Measurements from ENCODE around the gene SAMD7. TPM values are rescaled to one million over a fixed set of nuclear protein-coding genes. Genes with fewer than 3 reads are reported as not detected.

Gene SAMD7
- total and polyA plus RNA-seq, 2 of the 13 experiments (the other 11 are each of a cell fraction or from before 2014, with no cell fraction given): not detected

DNA sequence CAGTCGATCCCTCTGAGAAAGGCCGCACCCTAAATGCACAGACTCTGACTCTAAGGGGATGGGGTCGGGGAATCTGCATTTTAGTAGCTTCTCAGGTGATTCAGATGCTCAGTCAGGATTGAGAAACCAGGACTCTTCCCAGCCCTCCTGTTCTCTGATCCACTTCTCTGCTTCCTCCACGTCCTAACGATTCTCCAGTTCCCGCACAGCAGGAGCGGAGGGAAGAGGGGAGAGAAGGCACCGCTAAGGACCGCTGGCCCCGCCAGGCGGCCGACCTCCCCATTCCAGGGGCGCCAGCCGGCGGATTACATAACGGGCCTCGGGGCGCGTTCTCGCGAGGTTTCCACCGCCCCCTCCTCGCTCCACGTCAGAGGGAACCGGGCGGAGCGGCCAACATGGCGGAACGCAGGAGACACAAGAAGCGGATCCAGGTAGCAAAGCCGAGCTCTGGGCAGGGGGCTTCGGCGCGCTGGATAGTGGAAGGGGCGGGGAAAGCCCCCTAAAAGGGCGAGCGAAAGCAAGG is 55.1 kb downstream of the SAMD7 start, which contains the start of gene SEC62 (continued):
- TF ChIP-seq SOX6 (IDR thresholded peaks at IDR 0.05): no peak
- peak; percentile 60 for TF ChIP-seq SOX6 (CRISPR knock-in tag; IDR thresholded peaks at IDR 0.05)
- TF ChIP-seq NR3C1 (CRISPR knock-in tag; IDR thresholded peaks at IDR 0.05): no peak
- TF ChIP-seq, protein P1, sequence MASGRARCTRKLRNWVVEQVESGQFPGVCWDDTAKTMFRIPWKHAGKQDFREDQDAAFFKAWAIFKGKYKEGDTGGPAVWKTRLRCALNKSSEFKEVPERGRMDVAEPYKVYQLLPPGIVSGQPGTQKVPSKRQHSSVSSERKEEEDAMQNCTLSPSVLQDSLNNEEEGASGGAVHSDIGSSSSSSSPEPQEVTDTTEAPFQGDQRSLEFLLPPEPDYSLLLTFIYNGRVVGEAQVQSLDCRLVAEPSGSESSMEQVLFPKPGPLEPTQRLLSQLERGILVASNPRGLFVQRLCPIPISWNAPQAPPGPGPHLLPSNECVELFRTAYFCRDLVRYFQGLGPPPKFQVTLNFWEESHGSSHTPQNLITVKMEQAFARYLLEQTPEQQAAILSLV (CRISPR knock-in tag; IDR thresholded peaks at IDR 0.05; ENCODE audit: borderline replicate concordance): no peak
- TF ChIP-seq, protein P2, sequence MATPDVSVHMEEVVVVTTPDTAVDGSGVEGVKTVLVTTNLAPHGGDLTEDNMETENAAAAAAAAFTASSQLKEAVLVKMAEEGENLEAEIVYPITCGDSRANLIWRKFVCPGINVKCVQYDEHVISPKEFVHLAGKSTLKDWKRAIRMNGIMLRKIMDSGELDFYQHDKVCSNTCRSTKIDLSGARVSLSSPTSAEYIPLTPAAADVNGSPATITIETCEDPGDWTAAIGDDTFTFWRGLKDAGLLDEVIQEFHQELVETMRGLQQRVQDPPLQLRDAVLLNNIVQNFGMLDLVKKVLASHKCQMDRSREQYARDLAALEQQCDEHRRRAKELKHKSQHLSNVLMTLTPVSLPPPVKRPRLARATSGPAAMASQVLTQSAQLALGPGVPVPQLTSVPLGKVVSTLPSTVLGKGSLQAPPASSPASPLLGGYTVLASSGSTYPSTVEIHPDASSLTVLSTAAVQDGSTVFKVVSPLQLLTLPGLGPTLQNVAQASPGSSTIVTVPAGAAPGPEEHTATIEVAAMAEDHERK (CRISPR knock-in tag; IDR thresholded peaks at IDR 0.05; ENCODE audit: low read depth): peak; percentile 47; the same call in 1 of the 2 replicates
- peak; percentile 63 for TF ChIP-seq KLF6 (CRISPR knock-in tag; IDR thresholded peaks at IDR 0.05)
- peak; percentile 32; the same call in 1 of the 2 replicates for TF ChIP-seq ZNF329 (CRISPR knock-in tag; IDR thresholded peaks at IDR 0.05; ENCODE audit: low read depth)
- peak; percentile 72 for TF ChIP-seq ZMYM2 (CRISPR knock-in tag; IDR thresholded peaks at IDR 0.05)
- peak; percentile 51 for TF ChIP-seq SKI (IDR thresholded peaks at IDR 0.05; ENCODE audit: partially characterized antibody)
- 0 out of 2 replicates have a peak, but pooled peaks have one; percentile 63 for TF ChIP-seq ZNF616 (CRISPR knock-in tag; IDR thresholded peaks at IDR 0.05; ENCODE audit: low read depth)
- TF ChIP-seq BORCS8-MEF2B (CRISPR knock-in tag; IDR thresholded peaks at IDR 0.05): peak; percentile 80
- TF ChIP-seq, protein P3, sequence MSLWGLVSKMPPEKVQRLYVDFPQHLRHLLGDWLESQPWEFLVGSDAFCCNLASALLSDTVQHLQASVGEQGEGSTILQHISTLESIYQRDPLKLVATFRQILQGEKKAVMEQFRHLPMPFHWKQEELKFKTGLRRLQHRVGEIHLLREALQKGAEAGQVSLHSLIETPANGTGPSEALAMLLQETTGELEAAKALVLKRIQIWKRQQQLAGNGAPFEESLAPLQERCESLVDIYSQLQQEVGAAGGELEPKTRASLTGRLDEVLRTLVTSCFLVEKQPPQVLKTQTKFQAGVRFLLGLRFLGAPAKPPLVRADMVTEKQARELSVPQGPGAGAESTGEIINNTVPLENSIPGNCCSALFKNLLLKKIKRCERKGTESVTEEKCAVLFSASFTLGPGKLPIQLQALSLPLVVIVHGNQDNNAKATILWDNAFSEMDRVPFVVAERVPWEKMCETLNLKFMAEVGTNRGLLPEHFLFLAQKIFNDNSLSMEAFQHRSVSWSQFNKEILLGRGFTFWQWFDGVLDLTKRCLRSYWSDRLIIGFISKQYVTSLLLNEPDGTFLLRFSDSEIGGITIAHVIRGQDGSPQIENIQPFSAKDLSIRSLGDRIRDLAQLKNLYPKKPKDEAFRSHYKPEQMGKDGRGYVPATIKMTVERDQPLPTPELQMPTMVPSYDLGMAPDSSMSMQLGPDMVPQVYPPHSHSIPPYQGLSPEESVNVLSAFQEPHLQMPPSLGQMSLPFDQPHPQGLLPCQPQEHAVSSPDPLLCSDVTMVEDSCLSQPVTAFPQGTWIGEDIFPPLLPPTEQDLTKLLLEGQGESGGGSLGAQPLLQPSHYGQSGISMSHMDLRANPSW (CRISPR knock-in tag; IDR thresholded peaks at IDR 0.05; ENCODE audit: borderline replicate concordance): peak; percentile 7; the same call in 1 of the 2 replicates
- TF ChIP-seq ZNF446 (CRISPR knock-in tag; IDR thresholded peaks at IDR 0.05): no peak; the same call in 1 of the 2 replicates
- TF ChIP-seq ZBTB20 (CRISPR knock-in tag; IDR thresholded peaks at IDR 0.05; ENCODE audit: borderline replicate concordance, low read depth): 0 out of 2 replicates have a peak, but pooled peaks have one; percentile 25
- peak; percentile 74; the same call in 1 of the 2 replicates for TF ChIP-seq ZBTB7B (CRISPR knock-in tag; IDR thresholded peaks at IDR 0.05)
- TF ChIP-seq, protein P4, sequence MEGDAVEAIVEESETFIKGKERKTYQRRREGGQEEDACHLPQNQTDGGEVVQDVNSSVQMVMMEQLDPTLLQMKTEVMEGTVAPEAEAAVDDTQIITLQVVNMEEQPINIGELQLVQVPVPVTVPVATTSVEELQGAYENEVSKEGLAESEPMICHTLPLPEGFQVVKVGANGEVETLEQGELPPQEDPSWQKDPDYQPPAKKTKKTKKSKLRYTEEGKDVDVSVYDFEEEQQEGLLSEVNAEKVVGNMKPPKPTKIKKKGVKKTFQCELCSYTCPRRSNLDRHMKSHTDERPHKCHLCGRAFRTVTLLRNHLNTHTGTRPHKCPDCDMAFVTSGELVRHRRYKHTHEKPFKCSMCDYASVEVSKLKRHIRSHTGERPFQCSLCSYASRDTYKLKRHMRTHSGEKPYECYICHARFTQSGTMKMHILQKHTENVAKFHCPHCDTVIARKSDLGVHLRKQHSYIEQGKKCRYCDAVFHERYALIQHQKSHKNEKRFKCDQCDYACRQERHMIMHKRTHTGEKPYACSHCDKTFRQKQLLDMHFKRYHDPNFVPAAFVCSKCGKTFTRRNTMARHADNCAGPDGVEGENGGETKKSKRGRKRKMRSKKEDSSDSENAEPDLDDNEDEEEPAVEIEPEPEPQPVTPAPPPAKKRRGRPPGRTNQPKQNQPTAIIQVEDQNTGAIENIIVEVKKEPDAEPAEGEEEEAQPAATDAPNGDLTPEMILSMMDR (CRISPR knock-in tag; IDR thresholded peaks at IDR 0.05): peak; percentile 84
- TF ChIP-seq RARA (CRISPR knock-in tag; IDR thresholded peaks at IDR 0.05): peak; percentile 75
- TF ChIP-seq, protein P5, sequence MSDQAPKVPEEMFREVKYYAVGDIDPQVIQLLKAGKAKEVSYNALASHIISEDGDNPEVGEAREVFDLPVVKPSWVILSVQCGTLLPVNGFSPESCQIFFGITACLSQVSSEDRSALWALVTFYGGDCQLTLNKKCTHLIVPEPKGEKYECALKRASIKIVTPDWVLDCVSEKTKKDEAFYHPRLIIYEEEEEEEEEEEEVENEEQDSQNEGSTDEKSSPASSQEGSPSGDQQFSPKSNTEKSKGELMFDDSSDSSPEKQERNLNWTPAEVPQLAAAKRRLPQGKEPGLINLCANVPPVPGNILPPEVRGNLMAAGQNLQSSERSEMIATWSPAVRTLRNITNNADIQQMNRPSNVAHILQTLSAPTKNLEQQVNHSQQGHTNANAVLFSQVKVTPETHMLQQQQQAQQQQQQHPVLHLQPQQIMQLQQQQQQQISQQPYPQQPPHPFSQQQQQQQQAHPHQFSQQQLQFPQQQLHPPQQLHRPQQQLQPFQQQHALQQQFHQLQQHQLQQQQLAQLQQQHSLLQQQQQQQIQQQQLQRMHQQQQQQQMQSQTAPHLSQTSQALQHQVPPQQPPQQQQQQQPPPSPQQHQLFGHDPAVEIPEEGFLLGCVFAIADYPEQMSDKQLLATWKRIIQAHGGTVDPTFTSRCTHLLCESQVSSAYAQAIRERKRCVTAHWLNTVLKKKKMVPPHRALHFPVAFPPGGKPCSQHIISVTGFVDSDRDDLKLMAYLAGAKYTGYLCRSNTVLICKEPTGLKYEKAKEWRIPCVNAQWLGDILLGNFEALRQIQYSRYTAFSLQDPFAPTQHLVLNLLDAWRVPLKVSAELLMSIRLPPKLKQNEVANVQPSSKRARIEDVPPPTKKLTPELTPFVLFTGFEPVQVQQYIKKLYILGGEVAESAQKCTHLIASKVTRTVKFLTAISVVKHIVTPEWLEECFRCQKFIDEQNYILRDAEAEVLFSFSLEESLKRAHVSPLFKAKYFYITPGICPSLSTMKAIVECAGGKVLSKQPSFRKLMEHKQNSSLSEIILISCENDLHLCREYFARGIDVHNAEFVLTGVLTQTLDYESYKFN (CRISPR knock-in tag; conservative IDR thresholded peaks at IDR 0.05): peak; percentile 57
- 0 out of 2 replicates have a peak, but pooled peaks have one; percentile 31 for TF ChIP-seq ZNF766 (CRISPR knock-in tag; IDR thresholded peaks at IDR 0.05; ENCODE audit: borderline replicate concordance)
